HCT116 (cell line): ENCODE measurements around the gene INPP5B. TPM values are rescaled to one million over a fixed set of nuclear protein-coding genes. Genes with fewer than 3 reads are reported as not detected.

Source experiments
- ATAC-seq: fragments of 200-7000 bp; cut with Tn5 transposase; 2 replicates; pipeline ENCODE4 v1.9.1; 2020; ENCODE audit warnings: mild to moderate bottlenecking, moderate library complexity
- BruUV-seq: library from RNA; stranded (reverse); fragments of 400-500 nt; replicated peaks from 2 replicates; lab custom pipeline; 2021; lab: Mats Ljungman, UMichigan
- CTCF ChIA-PET: fragments of 300-600 bp; sonication (Branson Sonifier 250); formaldehyde crosslinking; loops from one replicate; lab custom pipeline; 2021; ENCODE audit warnings: antibody characterized with exemption; lab: Charles Lee
- POLR2A ChIA-PET: fragments of 300-600, 350-600 bp; sonication (Branson Sonifier 250); formaldehyde crosslinking; loops from one replicate; lab custom pipeline; 2021; ENCODE audit warnings: antibody characterized with exemption; lab: Charles Lee
- RAD21 ChIA-PET, 2 experiments: fragments of 300-600 bp; sonication (Branson Sonifier 250); formaldehyde crosslinking; loops; one replicate each; lab custom pipeline; 2023; ENCODE audit warnings: low total read pairs in 2 of 2; ENCODE audit not compliant: uncharacterized antibody in 2 of 2, unreplicated experiment in 2 of 2, low non-redundant PET in 1 of 2; lab: Charles Lee
- DNase-seq: peaks from one replicate; pipeline ENCODE4 v3.0.0-alpha.2; 2010; ENCODE audit warnings: low read depth, low spot score
- H2AFZ ChIP-seq: fragments of 200-600 bp; shearing (Covaris generic), sonication (generic); 2 replicates; pipeline ENCODE4 v1.6.1; 2017; ENCODE audit warnings: low read depth, mixed run types, mixed read lengths, antibody characterized with exemption, low read length; ENCODE audit not compliant: poor library complexity, severe bottlenecking
- H3K27ac ChIP-seq: 2 replicates; pipeline ENCODE4 v1.5.1; 2012; ENCODE audit warnings: low read depth, low read length
- H3K27me3 ChIP-seq: fragments of 200-600 bp; sonication (generic); 2 replicates; pipeline ENCODE4 v1.6.1; 2016; ENCODE audit warnings: mixed run types, low read length, mixed read lengths; ENCODE audit not compliant: insufficient read depth
- H3K36me3 ChIP-seq, 2 experiments: fragments of 200-500 bp in 1 of 2; fragments of 200-600 bp in 1 of 2; sonication (Bioruptor generic) in 1 of 2; sonication (generic) in 1 of 2; 2 replicates each; pipeline versions ENCODE4 v1.5.1 to v1.6.1; 2014 to 2016; ENCODE audit warnings: low read length in 2 of 2, inconsistent platforms in 1 of 2, mixed read lengths in 1 of 2, mixed run types in 1 of 2; ENCODE audit not compliant: insufficient read depth in 2 of 2, control insufficient read depth in 1 of 2
- H3K4me1 ChIP-seq, 2 experiments: fragments of 200-600 bp in 1 of 2; sonication (generic) in 1 of 2; 2 replicates each; pipeline versions ENCODE4 v1.5.1 to v1.6.1; 2012 to 2017; ENCODE audit warnings: low read length in 2 of 2, inconsistent platforms in 1 of 2, mild to moderate bottlenecking in 1 of 2, mixed read lengths in 1 of 2, mixed run types in 1 of 2, moderate library complexity in 1 of 2; ENCODE audit not compliant: insufficient read depth in 2 of 2, control insufficient read depth in 1 of 2
- H3K4me2 ChIP-seq: fragments of 200-600 bp; sonication (generic); 2 replicates; pipeline ENCODE4 v1.6.1; 2017; ENCODE audit warnings: mixed run types, low read length, mixed read lengths
- H3K4me3 ChIP-seq, 2 experiments: fragments of 200-600 bp in 1 of 2; sonication (generic) in 1 of 2; replicated peaks in 1 of 2; 2 replicates each; pipeline ENCODE4 v1.5.1; 2011 to 2016; ENCODE audit warnings: low read length in 2 of 2, control low read depth in 1 of 2, low read depth in 1 of 2, mild to moderate bottlenecking in 1 of 2, mixed read lengths in 1 of 2, mixed run types in 1 of 2
- H3K79me2 ChIP-seq: fragments of 200-600 bp; sonication (generic); 2 replicates; pipeline ENCODE4 v1.6.1; 2017; ENCODE audit warnings: mild to moderate bottlenecking, mixed run types, low read length, moderate library complexity, mixed read lengths; ENCODE audit not compliant: insufficient read depth
- H3K9ac ChIP-seq: fragments of 200-600 bp; sonication (generic); 2 replicates; pipeline ENCODE4 v1.6.1; 2016; ENCODE audit warnings: low read length, mixed read lengths
- H3K9me2 ChIP-seq: fragments of 200-600 bp; sonication (generic), shearing (Covaris generic); 2 replicates; pipeline ENCODE4 v1.6.1; 2017; ENCODE audit warnings: mixed run types, mild to moderate bottlenecking, moderate library complexity; ENCODE audit not compliant: insufficient read depth
- H3K9me3 ChIP-seq, 2 experiments: fragments of 200-500 bp in 1 of 2; fragments of 200-600 bp in 1 of 2; sonication (Bioruptor generic) in 1 of 2; sonication (generic) in 1 of 2; 2 replicates each; pipeline ENCODE4 v1.6.1; 2014 to 2017; ENCODE audit warnings: low read length in 2 of 2, mixed read lengths in 2 of 2, inconsistent platforms in 1 of 2, low read depth in 1 of 2, mild to moderate bottlenecking in 1 of 2, mixed run types in 1 of 2, moderate library complexity in 1 of 2; ENCODE audit not compliant: control insufficient read depth in 1 of 2, insufficient read depth in 1 of 2
- H4K20me1 ChIP-seq: fragments of 200-600 bp; sonication (generic), shearing (Covaris generic); 2 replicates; pipeline ENCODE4 v1.6.1; 2017; ENCODE audit warnings: mixed run types, mild to moderate bottlenecking, moderate library complexity; ENCODE audit not compliant: insufficient read depth
- ATF3 ChIP-seq: IDR thresholded peaks from 2 replicates; pipeline ENCODE4 v1.6.1; 2012
- CBX3 ChIP-seq: IDR thresholded peaks from 2 replicates; pipeline ENCODE4 v1.6.1; 2012; ENCODE audit warnings: low read depth
- CEBPB ChIP-seq: IDR thresholded peaks from 2 replicates; pipeline ENCODE4 v1.6.1; 2012; ENCODE audit warnings: low read depth
- CTCF ChIP-seq, 3 experiments: fragments of 200-600 bp in 1 of 3; sonication (generic) in 1 of 3; IDR thresholded peaks in 2 of 3; conservative IDR thresholded peaks in 1 of 3; 2 replicates each; pipeline ENCODE4 v1.5.1; 2012 to 2017; ENCODE audit warnings: low read depth in 2 of 3, low read length in 2 of 3, antibody characterized with exemption in 1 of 3, borderline replicate concordance in 1 of 3, control low read depth in 1 of 3, mild to moderate bottlenecking in 1 of 3, mixed read lengths in 1 of 3, mixed run types in 1 of 3, moderate library complexity in 1 of 3; ENCODE audit not compliant: insufficient read depth in 1 of 3
- EGR1 ChIP-seq: IDR thresholded peaks from 2 replicates; pipeline ENCODE4 v1.6.1; 2012; ENCODE audit warnings: low read depth
- ELF1 ChIP-seq: IDR thresholded peaks from 2 replicates; pipeline ENCODE4 v1.6.1; 2012; ENCODE audit warnings: low read depth, borderline replicate concordance
- EZH2phosphoT487 ChIP-seq: fragments of 200-600 bp; IDR thresholded peaks from 2 replicates; pipeline ENCODE4 v1.6.1; 2018; ENCODE audit warnings: antibody characterized with exemption, borderline replicate concordance
- JUND ChIP-seq: IDR thresholded peaks from 2 replicates; pipeline ENCODE4 v1.6.1; 2012
- SIN3A ChIP-seq: IDR thresholded peaks from 2 replicates; pipeline ENCODE4 v1.6.1; 2012; ENCODE audit warnings: low read depth
- YY1 ChIP-seq: IDR thresholded peaks from 2 replicates; pipeline ENCODE4 v1.6.1; 2011; ENCODE audit warnings: low read length, low read depth, moderate library complexity, mild to moderate bottlenecking; ENCODE audit not compliant: insufficient replicate concordance; ENCODE audit errors: extremely low read depth
- ZBTB33 ChIP-seq: IDR thresholded peaks from 2 replicates; pipeline ENCODE4 v1.6.1; 2011; ENCODE audit warnings: mild to moderate bottlenecking, low read length, moderate library complexity; ENCODE audit not compliant: insufficient replicate concordance; ENCODE audit errors: extremely low read depth
- ZNF274 ChIP-seq: fragments of 200-500 bp; sonication (Bioruptor generic); IDR thresholded peaks from 2 replicates; pipeline ENCODE4 v1.6.1; 2014; ENCODE audit warnings: mild to moderate bottlenecking, low read depth, low read length, inconsistent platforms
- intact Hi-C: fragments of 100-400 bp; cut with micrococcal nuclease; formaldehyde crosslinking; loops from 2 replicates; pipeline ENCODE4 v1.10.0; 2022
- total RNA-seq: library from RNA; stranded (reverse); gene quantifications from one replicate; pipeline ENCODE4 v1.2.1, GENCODE V29; 2021; ENCODE audit not compliant: unreplicated experiment

Gene INPP5B
- total RNA-seq, 1 experiment from 2014 or later, result 20.8 TPM

- DNase-seq (no peak), ATAC-seq (no peak)
- H3K79me2 ChIP-seq, result no peaks in the 10 kb centered on the region
- ChIA-PET CTCF (no interaction called here), POLR2A (interaction anchor here (1.4 kb wide), 1 partner anchor 13 kb away, joined by 3 read pairs; the partner anchor contains the start of gene MTF1), RAD21 (no interaction called here)
- H4K20me1 ChIP-seq, result no peaks in the 10 kb centered on the region
- peaks cover 8 to 12% of the 10 kb centered on the region in 2 experiments for H3K36me3 ChIP-seq
- H3K27ac ChIP-seq, result no peak overlapping the region
- H3K27me3 ChIP-seq, result no peaks in the 10 kb centered on the region
- intact Hi-C loops, result no loop called here
- TF ChIP-seq ZBTB33 (no peak), ZNF274 (no peak), CEBPB (no peak), CBX3 (no peak), ELF1 (no peak), SIN3A (no peak), CTCF (IDR thresholded peaks at IDR 0.05 in 2 of 3, conservative IDR thresholded peaks at IDR 0.05 in 1 of 3; ENCODE audit: borderline replicate concordance in 1 of 3, insufficient read depth in 1 of 3, low read depth in 2 of 3, low read length in 2 of 3) (no peak), EGR1 (no peak), EZH2phosphoT487 (no peak), YY1 (no peak), JUND (no peak), ATF3 (no peak)
- H2AFZ ChIP-seq, result no peak overlapping the region
- no peaks in the 10 kb centered on the region for H3K9me2 ChIP-seq
- no peaks in the 10 kb centered on the region; a peak in 1 of 4 replicates for H3K4me1 ChIP-seq
- no peak overlapping the region for H3K4me2 ChIP-seq
- no TSS peak for BruUV-seq
- no peaks in the 10 kb centered on the region for H3K9me3 ChIP-seq
- H3K4me3 ChIP-seq, result no peak overlapping the region
- H3K9ac ChIP-seq, result no peak overlapping the region
Observed at GRCh38 chr1:37872692-37873091, 74.2 kb downstream of the INPP5B start.
